SU-DHL-6 (cell line): ENCODE data around the gene ADRA2A.

Experiments
- CTCF ChIP-seq: fragments of 200-600 bp; sonication (generic); IDR thresholded peaks from one replicate; pipeline ENCODE4 v1.5.1; 2017; ENCODE audit warnings: antibody characterized with exemption, mild to moderate bottlenecking, low read length, moderate library complexity; ENCODE audit not compliant: insufficient read depth, poor library complexity, severe bottlenecking
- EZH2phosphoT487 ChIP-seq: fragments of 200-600 bp; sonication (generic), shearing (Covaris generic); conservative IDR thresholded peaks from 2 replicates; pipeline ENCODE4 v1.6.1; 2018; ENCODE audit warnings: mild to moderate bottlenecking, antibody characterized with exemption, low read length, moderate library complexity, mixed read lengths

DNA sequence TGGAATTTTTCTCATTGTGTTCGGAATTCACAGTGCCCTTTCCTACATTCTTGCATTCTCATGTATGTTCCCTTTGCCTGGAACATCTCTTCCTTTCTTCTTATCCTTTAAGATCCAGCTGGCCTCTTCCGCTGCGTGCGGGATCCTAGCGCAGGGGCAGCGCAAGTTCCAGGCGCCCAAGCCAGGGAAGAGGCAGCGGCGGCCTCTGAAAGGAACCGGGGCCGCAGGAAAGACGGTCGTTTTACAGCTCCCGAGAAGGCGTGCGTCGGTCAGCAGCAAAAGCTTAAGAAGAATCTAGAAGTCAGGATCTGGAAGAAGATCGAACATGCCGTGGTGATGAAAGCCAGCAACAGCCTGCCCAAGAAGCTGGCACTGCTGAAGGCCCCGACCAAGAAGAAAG, 28.0 kb downstream of the ADRA2A start:
- TF ChIP-seq CTCF (no peak), EZH2phosphoT487 (no peak)
